Measurements from ENCODE around the gene BAIAP2. TPM values are rescaled to one million over a fixed set of nuclear protein-coding genes. Genes with fewer than 3 reads are reported as not detected.

BAIAP2 gene
- total and polyA plus RNA-seq, 2 of the 13 experiments (the other 11 are each of a cell fraction or from before 2014, with no cell fraction given), result 22.5 to 24.0 TPM

GRCh38 chr17:81147701-81148100 lies 112.8 kb downstream of the BAIAP2 start:
- POLR2A ChIA-PET, result interaction anchor here (0.6 kb wide), 1 partner anchor 246 kb away, joined by 3 read pairs; no protein-coding TSS in a partner anchor
- intact Hi-C loops (cut with micrococcal nuclease; ENCODE audit: unreplicated experiment), result no loop called here
- Histone ChIP-seq H3K9ac (ENCODE audit: insufficient read depth, low read depth, low read length) (no peak overlapping the region), H3K4me1 (ENCODE audit: insufficient read depth, low read length) (peaks cover 23% of the 10 kb centered on the region), H3K79me2 (ENCODE audit: insufficient read depth, low read length) (no peaks in the 10 kb centered on the region), H3K27ac (ENCODE audit: extremely low read length, insufficient read depth, low read length) (no peak overlapping the region), H3K9me3 (ENCODE audit: low read length) (no peaks in the 10 kb centered on the region), H3K27me3 (ENCODE audit: control insufficient read depth in 1 of 2, insufficient read depth in 2 of 2, low read length in 2 of 2) (no peaks in the 10 kb centered on the region), H3K4me3 (replicated peaks in 1 of 3; ENCODE audit: insufficient read depth in 1 of 3, low read depth in 2 of 3, low read length in 3 of 3) (no peak overlapping the region), H2AFZ (ENCODE audit: low read length) (no peak overlapping the region), H3K4me2 (ENCODE audit: low read depth, low read length) (no peak overlapping the region), H3K36me3 (replicated peaks in 1 of 2; ENCODE audit: control insufficient read depth in 1 of 2, insufficient read depth in 2 of 2, low read length in 2 of 2) (no peaks in the 10 kb centered on the region), H4K20me1 (ENCODE audit: insufficient read depth, low read length) (no peaks in the 10 kb centered on the region)
- DNase-seq (ENCODE audit: low spot score), result no peak
- BruUV-seq (replicated peaks), result no TSS peak
- ATAC-seq, result no peak
- in situ Hi-C loops (cut with HindIII; ENCODE audit: extremely low pct_ligation_motif_present, low pct_unique_long_range_greater_than_20kb), result no loop called here
- WGBS (ENCODE audit: low lambda C conversion rate), result 76% methylated on average over 10 of the region's 10 CpGs
- CTCF ChIA-PET (ENCODE audit: low intra/inter-chr PET ratio, low total read pairs), result no interaction called here
- FAIRE-seq, result no peak
- TF ChIP-seq CREB1 (IDR thresholded peaks at IDR 0.05) (0 out of 2 replicates have a peak, but pooled peaks have one; percentile 12), CREB1 (CRISPR knock-in tag; IDR thresholded peaks at IDR 0.05) (no peak), ZNF672 (CRISPR knock-in tag; IDR thresholded peaks at IDR 0.05) (no peak)

- FAIRE-seq (no peak), ATAC-seq (no peak), DNase-seq (ENCODE audit: low spot score) (no peak)
- Histone ChIP-seq H4K20me1 (ENCODE audit: insufficient read depth, low read length) (no peaks in the 10 kb centered on the region), H3K27me3 (ENCODE audit: control insufficient read depth in 1 of 2, insufficient read depth in 2 of 2, low read length in 2 of 2) (no peaks in the 10 kb centered on the region), H3K9me3 (ENCODE audit: low read length) (no peaks in the 10 kb centered on the region), H2AFZ (ENCODE audit: low read length) (no peak overlapping the region), H3K36me3 (replicated peaks in 1 of 2; ENCODE audit: control insufficient read depth in 1 of 2, insufficient read depth in 2 of 2, low read length in 2 of 2) (no peaks in the 10 kb centered on the region), H3K9ac (ENCODE audit: insufficient read depth, low read depth, low read length) (no peak overlapping the region), H3K4me2 (ENCODE audit: low read depth, low read length) (no peak overlapping the region), H3K79me2 (ENCODE audit: insufficient read depth, low read length) (no peaks in the 10 kb centered on the region), H3K27ac (ENCODE audit: extremely low read length, insufficient read depth, low read length) (no peak overlapping the region), H3K4me1 (ENCODE audit: insufficient read depth, low read length) (peaks cover 15% of the 10 kb centered on the region), H3K4me3 (replicated peaks in 1 of 3; ENCODE audit: insufficient read depth in 1 of 3, low read depth in 2 of 3, low read length in 3 of 3) (no peak overlapping the region)
- intact Hi-C loops (cut with micrococcal nuclease; ENCODE audit: unreplicated experiment), result no loop called here
- ChIA-PET POLR2A (interaction anchor here (0.6 kb wide), 1 partner anchor 245 kb away, joined by 3 read pairs; no protein-coding TSS in a partner anchor), CTCF (ENCODE audit: low intra/inter-chr PET ratio, low total read pairs) (no interaction called here)
- no TSS peak for BruUV-seq (replicated peaks)
- TF ChIP-seq HOXA5 (CRISPR knock-in tag; IDR thresholded peaks at IDR 0.05), result no peak
- peak; percentile 84 for TF ChIP-seq MNT (IDR thresholded peaks at IDR 0.05)
- 71% methylated on average over 13 of the region's 15 CpGs for WGBS (ENCODE audit: low lambda C conversion rate)
- in situ Hi-C loops (cut with HindIII; ENCODE audit: extremely low pct_ligation_motif_present, low pct_unique_long_range_greater_than_20kb), result no loop called here
These were observed 113.6 kb downstream of the BAIAP2 start for GRCh38 chr17:81148571-81148970.
